ENCODE results near the gene INTS15. TPM values are rescaled to one million over a fixed set of nuclear protein-coding genes. Genes with fewer than 3 reads are reported as not detected.

INTS15 gene
- total RNA-seq, 2 experiments from 2014 or later: 40.4 to 42.4 TPM

- Mint-ChIP-seq H3K36me3 (peaks cover 2% of the 10 kb centered on the region), H3K27ac (no peak within 1 kb of the TSS), H3K4me3 (peak within 1 kb of the TSS; percentile 58), H3K27me3 (peaks cover 24% of the 10 kb centered on the region), H3K9me3 (ENCODE audit: low read depth) (no peaks in the 10 kb centered on the region), H3K4me1 (peaks cover 20% of the 10 kb centered on the region)
- CTCF ChIA-PET: no interaction called here
- DNase-seq (no peak), ATAC-seq (peak; percentile 32)
These were observed 25.3 kb downstream of the INTS15 start, which contains the start of gene ZNF853 for GRCh38 chr7:6614953-6615722. TSS of gene ZNF853 (plus strand) at chr7:6615610. CDS start at chr7:6616175, 565 bp downstream.

- no peaks in the 10 kb centered on the region for H3K9me3 Mint-ChIP-seq (ENCODE audit: low read depth)
- H3K27me3 Mint-ChIP-seq: peaks cover 24% of the 10 kb centered on the region
- no peak overlapping the region for H3K4me3 Mint-ChIP-seq
- CTCF ChIA-PET: interaction anchor here (0.7 kb wide), 1 partner anchor 23 kb away, joined by 3 read pairs; no protein-coding TSS in a partner anchor
- ATAC-seq: peak; percentile 17
- peaks cover 2% of the 10 kb centered on the region for H3K36me3 Mint-ChIP-seq
- peaks cover 28% of the 10 kb centered on the region for H3K4me1 Mint-ChIP-seq
- no peak overlapping the region for H3K27ac Mint-ChIP-seq
- no peak for DNase-seq
These were observed 26.1 kb downstream of the INTS15 start for GRCh38 chr7:6615723-6616555.

GRCh38 chr7:6616854-6617643 is 27.2 kb downstream of the INTS15 start:
- H3K4me1 Mint-ChIP-seq: peaks cover 39% of the 10 kb centered on the region
- no peak overlapping the region for H3K27ac Mint-ChIP-seq
- peaks cover 9% of the 10 kb centered on the region for H3K36me3 Mint-ChIP-seq
- CTCF ChIA-PET: interaction anchor here (0.7 kb wide), 1 partner anchor 24 kb away, joined by 3 read pairs; no protein-coding TSS in a partner anchor
- peak overlapping the region; percentile 14 for H3K4me3 Mint-ChIP-seq
- ATAC-seq (no peak), DNase-seq (no peak)
- peaks cover 24% of the 10 kb centered on the region for H3K27me3 Mint-ChIP-seq
- H3K9me3 Mint-ChIP-seq (ENCODE audit: low read depth): no peaks in the 10 kb centered on the region

GRCh38 chr7:6618621-6619020 is 28.8 kb downstream of the INTS15 start:
- peaks cover 46% of the 10 kb centered on the region for H3K4me1 Mint-ChIP-seq
- ATAC-seq (no peak), DNase-seq (no peak)
- H3K27ac Mint-ChIP-seq: no peak overlapping the region
- H3K36me3 Mint-ChIP-seq: peaks cover 11% of the 10 kb centered on the region
- H3K9me3 Mint-ChIP-seq (ENCODE audit: low read depth): no peaks in the 10 kb centered on the region
- CTCF ChIA-PET: interaction anchor here (1.3 kb wide), 1 partner anchor 28 kb away, joined by 4 read pairs; the partner anchor contains the start of gene INTS15
- H3K4me3 Mint-ChIP-seq: no peak overlapping the region
- peaks cover 19% of the 10 kb centered on the region for H3K27me3 Mint-ChIP-seq

GRCh38 chr7:6619961-6620360 is 30.1 kb downstream of the INTS15 start:
- peaks cover 54% of the 10 kb centered on the region for H3K4me1 Mint-ChIP-seq
- H3K27me3 Mint-ChIP-seq: peaks cover 8% of the 10 kb centered on the region
- H3K27ac Mint-ChIP-seq: peak overlapping the region; percentile 77
- H3K36me3 Mint-ChIP-seq: peaks cover 9% of the 10 kb centered on the region
- peak; percentile 38 for ATAC-seq
- no peak for DNase-seq
- peak overlapping the region; percentile 46 for H3K4me3 Mint-ChIP-seq
- CTCF ChIA-PET: interaction anchor here (1.5 to 2.2 kb wide), 5 partner anchors 10 to 310 kb away, joined by 3 to 7 read pairs (median 6); partner anchors contain the start of gene INTS15
- no peaks in the 10 kb centered on the region for H3K9me3 Mint-ChIP-seq (ENCODE audit: low read depth)

DNA sequence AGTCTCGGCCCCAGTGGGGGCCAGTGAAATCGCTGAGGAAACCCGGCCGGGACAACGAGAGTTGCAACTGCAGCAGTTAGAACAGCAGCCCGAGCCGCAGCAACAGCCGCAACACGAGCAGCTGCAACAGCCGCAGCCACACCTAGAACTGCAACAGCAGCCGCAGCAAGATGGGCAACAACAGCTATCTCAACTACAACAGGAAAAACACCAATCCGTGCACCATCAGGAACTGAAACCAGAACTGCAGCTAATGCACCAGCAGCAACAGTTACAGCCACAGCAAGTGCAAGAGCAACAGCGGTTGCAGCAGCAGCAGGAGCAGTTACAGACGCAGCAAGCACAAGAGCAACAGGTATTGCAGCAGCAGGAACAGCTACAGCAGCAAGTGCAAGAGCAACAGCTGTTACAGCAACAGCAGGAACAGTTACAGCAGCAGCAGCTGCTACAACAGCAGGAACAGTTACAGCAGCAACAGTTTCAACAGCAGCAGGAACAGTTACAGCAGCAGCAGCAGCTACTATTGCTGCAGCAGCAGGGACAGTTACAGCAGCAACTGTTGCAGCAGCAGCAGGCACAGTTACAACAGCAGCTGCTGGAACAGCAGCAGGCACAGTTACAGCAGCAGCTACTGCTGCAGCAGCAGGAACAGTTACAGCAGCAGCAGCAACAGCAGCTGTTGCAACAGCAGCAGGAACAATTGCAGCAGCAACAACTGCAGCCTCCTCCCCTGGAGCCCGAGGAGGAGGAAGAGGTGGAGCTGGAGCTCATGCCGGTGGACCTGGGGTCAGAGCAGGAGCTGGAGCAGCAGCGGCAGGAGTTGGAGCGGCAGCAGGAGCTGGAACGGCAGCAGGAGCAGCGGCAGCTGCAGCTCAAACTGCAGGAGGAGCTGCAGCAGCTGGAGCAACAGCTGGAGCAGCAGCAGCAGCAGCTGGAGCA is 31.6 kb downstream of the INTS15 start:
- peak; percentile 33 for ATAC-seq
- Mint-ChIP-seq H3K9me3 (ENCODE audit: low read depth) (no peaks in the 10 kb centered on the region), H3K27ac (peak overlapping the region; percentile 77), H3K27me3 (peaks cover 3% of the 10 kb centered on the region), H3K4me3 (peak overlapping the region; percentile 42), H3K36me3 (peaks cover 9% of the 10 kb centered on the region), H3K4me1 (peaks cover 54% of the 10 kb centered on the region)
- CTCF ChIA-PET: interaction anchor here (0.8 to 2.2 kb wide), 9 partner anchors 8 to 308 kb away, joined by 3 to 7 read pairs (median 5); partner anchors contain the start of gene INTS15
- peak; percentile 71 for DNase-seq

DNA sequence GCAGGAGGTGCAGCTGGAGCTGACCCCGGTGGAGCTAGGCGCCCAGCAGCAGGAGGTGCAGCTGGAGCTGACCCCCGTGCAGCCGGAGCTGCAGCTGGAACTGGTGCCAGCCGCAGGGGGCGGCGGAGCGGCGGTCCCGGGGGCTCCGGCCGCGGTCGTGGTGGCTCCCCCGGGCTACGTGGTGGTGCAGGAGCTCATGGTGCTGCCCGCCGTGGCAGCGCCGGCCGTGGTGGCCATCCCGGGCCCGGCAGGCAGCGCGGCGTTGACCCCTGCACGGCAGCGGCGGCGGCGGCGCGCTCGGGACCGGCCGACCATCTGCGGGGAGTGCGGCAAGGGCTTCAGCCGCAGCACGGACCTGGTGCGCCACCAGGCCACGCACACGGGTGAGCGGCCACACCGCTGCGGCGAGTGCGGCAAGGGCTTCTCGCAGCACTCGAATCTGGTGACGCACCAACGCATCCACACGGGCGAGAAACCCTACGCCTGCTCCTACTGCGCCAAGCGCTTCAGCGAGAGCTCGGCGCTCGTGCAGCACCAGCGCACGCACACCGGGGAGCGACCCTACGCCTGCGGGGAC is 32.4 kb downstream of the INTS15 start:
- Mint-ChIP-seq H3K9me3 (ENCODE audit: low read depth) (no peaks in the 10 kb centered on the region), H3K4me3 (no peak overlapping the region), H3K4me1 (peaks cover 52% of the 10 kb centered on the region), H3K27ac (no peak overlapping the region), H3K27me3 (no peaks in the 10 kb centered on the region), H3K36me3 (peaks cover 9% of the 10 kb centered on the region)
- ATAC-seq (no peak), DNase-seq (no peak)
- CTCF ChIA-PET: interaction anchor here (1.7 kb wide), 1 partner anchor 14 kb away, joined by 5 read pairs; no protein-coding TSS in a partner anchor

- ATAC-seq: peak; percentile 60
- no peaks in the 10 kb centered on the region for H3K9me3 Mint-ChIP-seq (ENCODE audit: low read depth)
- H3K27ac Mint-ChIP-seq: peak overlapping the region; percentile 84
- peak; percentile 62 for DNase-seq
- CTCF ChIA-PET: interaction anchor here (0.8 to 1.5 kb wide), 3 partner anchors 12 to 108 kb away, joined by 4 to 6 read pairs (median 4); partner anchors contain the start of gene INTS15
- H3K4me1 Mint-ChIP-seq: peaks cover 49% of the 10 kb centered on the region
- peaks cover 9% of the 10 kb centered on the region for H3K36me3 Mint-ChIP-seq
- peak overlapping the region; percentile 23 for H3K4me3 Mint-ChIP-seq
- H3K27me3 Mint-ChIP-seq: no peaks in the 10 kb centered on the region
These were observed 33.9 kb downstream of the INTS15 start for GRCh38 chr7:6623589-6624245.

- H3K4me3 Mint-ChIP-seq: peak overlapping the region; percentile 23
- peaks cover 9% of the 10 kb centered on the region for H3K36me3 Mint-ChIP-seq
- H3K9me3 Mint-ChIP-seq (ENCODE audit: low read depth): no peaks in the 10 kb centered on the region
- H3K27ac Mint-ChIP-seq: peak overlapping the region; percentile 84
- ATAC-seq: no peak
- H3K27me3 Mint-ChIP-seq: no peaks in the 10 kb centered on the region
- peaks cover 46% of the 10 kb centered on the region for H3K4me1 Mint-ChIP-seq
- DNase-seq: no peak
- CTCF ChIA-PET: interaction anchor here (0.8 to 1.5 kb wide), 3 partner anchors 12 to 109 kb away, joined by 4 to 6 read pairs (median 4); partner anchors contain the start of gene INTS15
These were observed 34.4 kb downstream of the INTS15 start for GRCh38 chr7:6624246-6624611.

GRCh38 chr7:6628045-6628444 is 38.2 kb downstream of the INTS15 start:
- peaks cover 16% of the 10 kb centered on the region for H3K4me1 Mint-ChIP-seq

More at GRCh38 chr7:6628045-6628444, 38.2 kb downstream of the INTS15 start:
- no peaks in the 10 kb centered on the region for H3K27me3 Mint-ChIP-seq
- H3K36me3 Mint-ChIP-seq: no peaks in the 10 kb centered on the region
- H3K27ac Mint-ChIP-seq: no peak overlapping the region
- ATAC-seq (no peak), DNase-seq (no peak)
- no peak overlapping the region for H3K4me3 Mint-ChIP-seq
- CTCF ChIA-PET: interaction anchor here (1.4 kb wide), 1 partner anchor 9 kb away, joined by 3 read pairs; the partner anchor contains the start of gene ZNF316
- H3K9me3 Mint-ChIP-seq (ENCODE audit: low read depth): no peaks in the 10 kb centered on the region
